GM19467 (cell line): ENCODE measurements around the gene ATXN10.
"Not testable (repeated sequence)": the region's sequence is repeated elsewhere in the genome, so short reads cannot be mapped to it uniquely, and the experiment has no call there.

ENCODE experiments used
- ATAC-seq: cut with Tn5 transposase; IDR thresholded peaks from one replicate; pipeline ENCODE4 v1.9.1; 2021; ENCODE audit warnings: mild to moderate bottlenecking, moderate library complexity; ENCODE audit not compliant: unreplicated experiment

The ATXN10 gene

DNA sequence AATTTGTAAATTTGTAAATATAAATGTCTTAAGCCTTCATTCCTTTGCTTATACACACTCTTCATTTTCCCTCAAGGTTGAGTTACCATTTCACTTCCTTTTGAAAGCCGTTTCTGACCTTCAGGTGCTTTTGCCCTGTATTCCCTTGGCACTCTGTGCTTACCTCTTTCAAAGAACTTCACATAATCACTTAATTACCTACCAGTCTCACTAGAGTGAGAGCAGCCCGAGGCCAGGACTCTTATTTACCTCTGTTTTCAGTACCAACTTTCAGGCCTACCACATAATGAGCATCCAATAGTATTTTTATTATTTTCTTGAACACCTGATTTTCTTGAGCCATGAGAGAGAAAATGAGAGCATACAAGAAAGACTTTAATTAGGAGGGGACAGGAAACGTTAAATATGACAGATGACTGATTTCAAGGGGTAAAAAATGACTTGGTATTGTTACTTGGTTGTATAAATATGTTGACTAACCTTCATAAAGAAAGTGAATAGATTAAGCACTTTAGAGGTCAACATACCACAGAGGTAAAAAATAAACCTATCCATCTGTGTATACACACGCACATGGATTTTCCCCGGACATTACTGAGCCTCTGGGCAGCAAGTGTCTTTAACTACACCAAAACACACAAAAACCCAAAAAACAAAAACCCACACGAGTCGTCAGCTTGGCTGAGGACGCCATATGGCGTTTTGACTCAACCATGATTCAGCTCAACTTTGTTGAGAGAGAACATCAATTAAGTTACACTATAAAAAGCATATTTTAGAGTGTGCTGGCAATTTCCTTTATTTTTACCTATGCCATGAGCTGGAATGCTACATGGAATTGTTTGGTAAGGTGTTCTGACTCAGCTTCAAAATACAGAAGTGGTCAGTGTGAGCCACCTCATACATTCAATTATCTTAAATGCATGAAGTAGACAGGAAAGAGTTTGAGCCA, 7.6 kb downstream of the ATXN10 start:
- no peak for ATAC-seq

DNA sequence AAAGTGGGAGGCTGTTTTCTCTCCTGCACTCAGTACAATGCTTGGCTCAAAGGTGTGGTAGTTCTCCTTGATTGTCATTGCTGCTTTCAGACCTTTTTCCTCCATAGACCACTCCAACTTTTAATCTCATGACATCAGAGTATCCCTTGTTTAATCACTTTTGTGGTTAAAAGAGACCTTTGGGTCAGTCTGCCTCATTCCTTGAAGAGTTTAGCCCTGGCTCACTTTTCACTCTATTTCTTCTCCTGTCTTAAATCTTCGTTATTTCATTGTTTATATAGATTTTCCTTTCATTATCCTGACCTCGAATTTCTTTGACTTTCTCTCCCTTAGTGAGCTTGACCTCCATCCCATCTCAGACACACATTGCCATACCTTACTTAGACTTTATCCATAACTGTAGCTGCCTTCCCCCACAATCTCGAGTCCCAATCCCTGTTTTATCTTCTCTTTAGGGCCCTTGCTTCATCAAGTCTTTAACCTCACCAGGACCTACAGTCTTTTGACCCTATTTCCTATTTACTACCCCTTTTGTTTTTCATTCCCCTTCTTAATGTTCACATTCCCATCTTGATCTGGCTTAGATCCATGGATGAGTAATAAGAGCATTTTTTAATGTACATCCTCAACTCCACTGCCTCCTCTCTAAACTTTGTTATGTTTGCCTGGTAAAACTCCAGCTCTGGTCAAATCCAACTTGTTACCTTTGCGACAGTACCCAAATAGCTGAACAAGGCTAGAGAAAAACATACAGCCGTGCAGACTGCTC, 9.5 kb downstream of the ATXN10 start:
- ATAC-seq = no peak

DNA sequence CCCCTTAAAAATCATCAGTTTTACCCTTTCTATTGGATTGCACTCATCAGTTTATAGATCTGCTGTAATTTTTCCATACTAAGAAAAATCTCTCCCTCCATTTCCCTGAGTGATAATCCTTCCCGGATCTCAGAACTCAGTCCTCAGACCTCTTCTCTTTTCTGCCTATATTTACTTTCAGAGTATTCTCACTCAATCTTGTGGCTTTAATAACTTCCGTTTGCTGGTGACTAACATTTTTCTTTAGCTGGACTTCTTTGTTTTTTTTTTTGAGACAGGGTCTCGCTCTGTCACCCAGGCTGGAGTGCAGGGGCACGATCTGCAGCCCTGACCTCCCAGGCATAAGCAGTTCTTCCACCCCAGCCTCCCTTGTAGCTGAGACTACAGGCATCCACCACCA, 10.4 kb downstream of the ATXN10 start:
- ATAC-seq = no peak

DNA sequence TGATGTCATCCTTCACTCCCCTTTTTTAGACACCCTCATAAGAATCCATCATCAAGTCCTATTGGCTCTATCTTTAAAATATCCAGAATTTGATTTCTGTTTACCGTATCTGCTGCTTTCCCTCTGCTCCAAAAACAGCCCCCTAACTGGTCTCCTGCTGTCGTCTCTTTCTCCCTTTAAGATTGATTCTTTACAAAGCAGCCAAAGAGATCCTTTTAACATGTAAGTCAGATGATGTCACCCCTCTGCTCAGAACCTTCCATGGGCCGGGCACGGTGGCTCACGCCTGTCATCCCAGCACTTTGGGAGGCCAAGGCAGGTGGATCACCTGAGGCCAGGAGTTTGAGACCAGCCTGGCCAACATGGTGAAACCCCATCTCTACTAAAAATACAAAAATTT, 11.1 kb downstream of the ATXN10 start:
- not testable (repeated sequence) for ATAC-seq

DNA sequence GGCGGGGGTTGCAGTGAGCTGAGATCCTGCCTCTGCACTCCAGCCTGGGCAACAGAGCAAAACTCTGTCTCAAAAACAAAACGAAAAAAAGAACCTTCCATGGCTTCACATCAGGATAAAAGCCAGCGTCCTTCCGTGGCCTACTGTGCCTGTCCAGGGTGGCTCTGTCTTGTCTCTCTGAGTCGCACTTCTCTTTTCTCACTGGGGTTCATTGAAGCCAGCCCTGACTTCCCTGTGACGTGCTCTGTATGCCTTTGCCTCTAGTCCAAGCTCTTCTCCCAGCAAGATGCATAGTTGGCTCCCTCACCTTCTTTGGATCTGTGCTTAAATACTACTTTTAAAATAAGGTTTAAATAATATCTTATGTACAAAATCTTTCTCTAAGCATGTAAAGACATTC, 11.6 kb downstream of the ATXN10 start:
- no peak for ATAC-seq

DNA sequence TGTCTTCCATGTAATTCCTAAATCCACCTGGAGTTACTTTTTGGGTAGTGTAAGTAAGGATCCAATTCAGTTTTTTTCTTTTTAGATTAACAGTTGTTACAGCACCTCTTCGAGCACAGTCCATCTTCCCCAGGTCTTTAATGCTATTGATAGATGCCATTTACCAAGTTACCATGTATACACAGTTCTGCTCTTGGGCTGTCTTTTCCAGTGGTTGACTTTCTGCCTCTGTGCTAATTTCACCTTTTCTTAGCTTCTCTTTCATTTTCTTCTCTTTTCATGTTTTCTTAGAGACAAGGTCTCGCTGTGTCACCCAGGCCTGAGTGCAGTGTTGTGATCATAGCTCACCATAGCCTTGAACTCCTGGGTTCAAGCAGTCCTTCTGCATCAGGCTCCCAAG, 12.0 kb downstream of the ATXN10 start:
- ATAC-seq = no peak

DNA sequence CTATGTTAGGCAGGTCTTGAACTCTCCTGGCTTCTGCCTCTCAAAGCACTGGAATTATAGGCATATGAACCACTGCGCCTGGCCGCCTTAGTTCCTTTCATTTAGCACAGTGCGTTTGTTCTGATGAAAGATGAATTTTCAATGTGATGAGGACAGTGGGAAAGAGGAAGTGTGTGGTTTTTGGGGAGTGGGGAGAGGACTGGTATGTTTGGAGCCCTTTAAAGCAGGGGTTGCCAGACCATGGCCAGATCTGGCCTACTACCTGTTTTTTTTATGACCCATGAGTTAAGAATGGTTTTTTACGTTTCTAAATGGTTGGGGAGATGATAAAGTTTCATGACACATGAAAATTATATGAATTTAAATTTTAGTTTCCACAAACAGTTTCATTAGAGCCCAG, 12.5 kb downstream of the ATXN10 start:
- no peak for ATAC-seq

DNA sequence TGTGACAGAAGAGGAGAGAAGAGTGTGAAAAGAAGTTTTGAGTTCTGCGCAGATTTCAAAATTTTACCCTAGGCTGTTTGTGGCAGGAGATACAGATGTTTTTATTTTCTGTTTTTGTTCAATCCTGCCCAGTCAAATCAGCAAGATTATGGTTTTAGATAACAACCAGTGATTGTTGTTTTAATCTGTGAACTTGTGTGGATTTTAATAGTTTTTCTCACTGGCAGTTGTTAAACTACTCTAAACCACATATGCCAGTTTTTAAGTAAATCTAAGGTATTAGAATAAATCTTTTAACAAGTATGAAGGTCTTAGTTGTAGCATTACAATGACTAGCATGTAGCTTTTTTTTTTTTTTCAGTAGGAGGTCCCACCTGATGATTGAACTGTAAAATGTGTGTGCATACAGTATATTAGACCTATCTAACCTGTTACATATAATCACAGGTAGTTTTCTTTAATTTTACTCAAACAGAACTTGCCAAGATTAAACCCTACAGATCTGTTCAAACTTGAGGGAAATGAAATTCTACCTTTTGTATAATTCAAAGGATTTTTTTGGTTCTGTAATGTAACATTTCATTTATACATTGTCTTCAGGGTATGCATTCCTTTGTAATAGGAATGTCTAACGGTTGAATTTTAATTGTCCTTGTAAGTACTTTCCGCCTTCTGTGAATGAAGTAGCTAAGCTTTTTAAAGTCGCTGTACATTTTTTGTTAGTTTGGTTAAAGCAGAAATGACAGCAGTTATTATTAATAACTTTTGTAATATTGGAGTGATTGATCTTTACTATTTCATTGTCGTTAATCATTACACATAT, 13.3 kb downstream of the ATXN10 start:
- no peak for ATAC-seq

DNA sequence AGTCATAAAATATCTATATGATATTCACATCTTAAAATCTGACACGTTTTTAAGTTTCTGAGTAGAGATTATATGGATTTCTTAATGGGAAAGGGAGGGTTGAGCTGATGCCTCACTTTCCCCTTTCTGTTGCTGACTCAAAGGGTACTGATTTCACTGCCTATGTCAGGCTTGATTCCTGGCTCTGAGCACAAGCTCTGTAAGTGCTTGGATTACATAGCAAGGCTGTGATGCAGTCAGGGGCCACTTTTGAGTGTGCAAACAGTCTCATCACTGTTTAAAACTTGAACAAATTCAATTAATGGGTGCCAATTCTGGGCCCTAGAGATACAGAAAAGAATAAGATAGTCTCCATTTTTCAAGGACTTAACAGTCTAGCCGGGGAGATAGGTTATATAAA, 14.4 kb downstream of the ATXN10 start:
- no peak for ATAC-seq

DNA sequence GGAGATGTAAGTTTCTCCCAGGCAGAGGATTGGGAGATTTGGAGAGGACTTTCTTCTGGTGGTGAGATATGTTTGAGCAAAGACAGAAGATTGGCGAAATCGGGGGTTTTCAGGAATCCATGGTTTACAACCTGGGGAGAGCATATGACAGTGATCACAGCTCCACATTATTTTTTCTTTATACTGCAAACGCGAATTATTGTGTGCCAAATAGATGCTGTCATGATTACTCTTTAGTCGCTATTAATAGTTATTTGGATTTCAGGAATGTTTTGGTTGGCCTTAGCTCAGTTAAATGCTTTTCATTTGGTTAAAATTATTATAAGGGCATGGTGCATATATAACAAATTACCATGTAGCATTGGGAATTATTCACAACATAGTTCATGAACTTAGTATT, 15.2 kb downstream of the ATXN10 start:
- no peak for ATAC-seq

DNA sequence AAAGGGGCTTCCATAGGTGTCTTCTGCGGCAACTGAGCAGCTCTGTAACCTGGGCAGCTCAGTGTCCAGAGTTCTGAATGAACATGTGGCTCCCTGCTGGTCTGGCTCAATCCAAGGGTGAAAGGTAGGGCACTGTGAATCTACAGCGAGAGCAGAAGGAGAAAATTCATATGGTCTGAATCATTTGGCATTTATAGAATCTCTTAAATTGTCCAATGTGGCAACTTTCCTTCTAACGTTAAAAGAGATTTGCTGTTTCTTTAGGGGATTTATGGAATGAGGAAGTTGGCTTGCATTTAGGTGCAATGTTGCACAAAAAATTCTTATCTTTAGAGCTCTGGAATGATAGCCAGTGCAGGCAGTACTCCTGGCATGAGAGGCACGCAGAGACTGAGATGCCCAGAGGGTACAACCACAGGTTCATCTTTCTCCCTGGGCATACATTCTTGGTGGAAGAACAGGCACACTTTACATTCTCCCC, 17.0 kb downstream of the ATXN10 start:
- ATAC-seq = no peak

DNA sequence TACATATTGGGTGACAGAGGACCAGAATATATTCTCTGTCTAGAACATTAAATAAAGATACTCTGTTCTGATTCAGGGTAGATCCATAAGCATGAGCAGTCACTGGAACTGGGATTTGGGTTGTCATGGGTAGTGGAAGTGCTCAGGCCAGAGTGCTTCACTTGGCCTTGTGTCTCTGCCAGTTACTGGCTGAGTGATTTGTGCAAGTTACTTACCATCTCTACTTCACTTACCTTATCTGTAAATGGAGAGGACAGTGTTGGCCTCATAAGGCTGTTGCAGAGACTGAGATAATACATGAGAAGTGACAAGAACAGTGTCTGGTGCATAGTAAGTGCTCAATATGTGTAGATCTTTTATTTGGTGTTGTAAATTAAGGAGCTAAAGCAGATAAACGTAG, 17.6 kb downstream of the ATXN10 start:
- no peak for ATAC-seq

DNA sequence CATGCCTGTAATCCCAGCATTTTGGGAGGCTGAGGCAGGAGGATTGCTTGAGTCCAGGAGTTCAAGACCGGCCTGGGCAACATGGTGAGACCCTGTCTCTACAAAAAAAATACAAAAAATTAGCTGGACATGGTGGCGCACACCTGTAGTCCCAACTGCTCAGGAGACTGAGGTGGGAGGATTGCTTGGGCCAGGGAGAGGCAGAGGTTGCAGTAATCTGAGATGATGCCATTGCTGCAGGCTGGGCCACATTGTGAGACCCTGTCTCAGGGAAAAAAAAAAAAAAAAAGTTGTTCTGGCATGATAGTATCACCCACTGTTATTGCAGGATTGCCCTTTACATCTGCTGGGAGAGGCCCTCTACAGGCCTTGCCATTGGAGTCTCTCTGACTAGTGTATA, 18.4 kb downstream of the ATXN10 start:
- no peak for ATAC-seq

DNA sequence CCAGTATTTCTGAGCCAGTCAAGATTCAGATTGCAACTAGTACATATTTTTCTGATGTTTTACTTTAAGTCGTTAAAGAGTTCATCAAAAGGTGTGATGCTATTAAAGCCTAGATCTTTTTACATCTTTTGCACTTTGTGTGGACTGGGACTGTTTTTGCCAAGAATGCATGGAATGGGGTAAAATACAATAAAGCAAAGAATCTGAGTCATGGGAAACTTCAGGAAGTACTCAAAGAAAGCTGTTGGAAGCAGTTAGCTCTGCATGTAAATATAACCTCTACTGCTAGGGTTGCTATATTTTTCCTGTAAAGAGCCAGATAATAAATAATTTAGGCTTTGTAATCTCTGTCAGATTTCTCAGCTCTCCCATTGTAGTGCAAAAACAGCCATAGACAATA, 20.9 kb downstream of the ATXN10 start:
- ATAC-seq = no peak

DNA sequence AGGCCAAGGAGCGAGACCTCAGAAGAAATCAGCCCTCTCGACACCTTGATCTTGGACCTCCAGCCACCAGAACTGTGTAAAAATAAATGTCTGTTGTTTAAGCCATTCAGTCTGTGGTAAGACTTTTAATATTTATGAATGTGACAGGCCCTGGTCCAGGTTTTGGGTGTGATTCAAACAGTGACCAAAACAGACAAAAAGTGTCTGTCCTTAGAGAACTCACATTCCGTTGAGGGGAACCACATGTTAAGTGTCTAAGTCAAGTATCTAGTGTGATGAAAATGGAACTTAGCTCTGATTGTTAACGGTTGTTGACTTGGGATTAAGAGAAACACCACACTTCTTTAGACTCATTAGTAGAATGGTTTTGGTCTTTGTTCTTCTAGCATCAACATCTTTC, 22.2 kb downstream of the ATXN10 start:
- no peak for ATAC-seq

DNA sequence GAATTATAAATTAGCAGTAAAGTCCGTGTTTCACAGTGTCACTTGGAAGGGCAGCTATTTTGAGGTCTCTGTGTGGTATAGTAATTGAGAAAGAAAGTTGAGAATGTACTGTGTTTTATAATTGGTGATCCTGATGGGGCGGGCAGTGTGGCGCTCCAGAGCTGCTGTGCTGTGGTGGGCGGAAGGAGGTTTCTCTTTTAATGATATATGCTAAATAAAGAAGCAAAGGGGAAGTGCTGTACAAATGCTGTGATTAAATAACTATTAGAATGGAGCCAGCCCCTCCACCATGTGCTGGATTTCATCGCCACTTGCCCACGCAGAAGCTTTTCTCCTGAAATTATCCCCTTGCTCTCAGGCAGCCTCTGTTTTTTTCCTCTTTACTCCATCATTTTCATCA, 24.6 kb downstream of the ATXN10 start:
- ATAC-seq = no peak

DNA sequence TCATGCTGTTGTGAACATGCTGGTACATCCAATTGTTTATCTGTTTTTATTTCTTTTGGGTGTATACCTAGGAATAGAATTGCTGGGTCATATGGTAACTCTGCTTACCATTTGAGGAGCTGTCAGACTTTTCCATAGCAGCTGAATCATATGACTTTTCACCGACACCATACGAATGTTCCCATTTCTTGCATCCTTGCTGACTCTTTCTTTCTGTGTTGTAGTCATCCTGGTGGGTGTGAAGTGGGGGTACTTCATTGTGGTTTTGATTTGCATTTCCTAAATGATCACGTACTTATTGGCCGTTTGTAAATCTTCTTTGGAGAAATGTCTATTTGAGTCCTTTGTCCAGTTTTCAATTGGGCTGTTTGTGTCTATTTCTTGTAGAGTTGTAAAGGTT, 26.5 kb downstream of the ATXN10 start:
- ATAC-seq = no peak

DNA sequence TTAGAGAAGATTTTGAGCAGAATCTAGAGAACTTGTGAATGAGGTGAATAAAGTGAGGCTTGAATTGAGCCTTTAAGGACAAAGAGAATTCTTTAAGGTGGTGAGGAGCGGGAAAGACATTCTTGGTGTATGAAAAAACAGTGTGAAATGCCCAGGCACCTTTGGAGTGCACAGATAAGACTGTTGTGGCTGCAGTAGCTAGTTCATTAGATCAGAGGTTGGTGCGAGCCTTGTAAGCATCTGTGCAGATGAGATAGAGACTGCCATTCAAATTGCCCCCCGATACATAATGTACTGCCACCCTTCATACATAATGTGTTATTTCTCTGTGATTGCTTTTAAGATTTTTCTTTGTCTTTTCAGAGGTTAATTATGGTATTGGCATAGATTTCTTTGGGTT, 31.3 kb downstream of the ATXN10 start:
- ATAC-seq = no peak

DNA sequence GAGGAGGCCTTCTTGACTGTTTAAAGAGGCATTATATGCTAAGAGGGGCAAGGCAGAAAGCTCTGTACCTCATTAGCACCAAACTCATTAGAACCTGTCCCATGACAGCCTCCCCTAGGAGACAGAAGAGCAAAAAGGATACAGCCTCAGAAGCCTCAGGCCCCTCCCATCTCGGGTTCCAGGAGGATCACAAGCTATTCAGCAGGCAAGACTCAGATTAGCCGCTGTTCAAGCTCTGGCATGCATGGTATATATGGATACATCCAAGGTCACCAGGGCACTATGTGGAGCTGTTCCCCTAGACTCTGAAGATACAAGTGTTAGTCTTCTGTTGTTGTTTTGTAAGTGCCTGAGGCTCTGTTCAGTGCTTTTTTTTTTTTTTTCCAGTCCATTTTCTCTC, 32.1 kb downstream of the ATXN10 start:
- ATAC-seq = no peak

DNA sequence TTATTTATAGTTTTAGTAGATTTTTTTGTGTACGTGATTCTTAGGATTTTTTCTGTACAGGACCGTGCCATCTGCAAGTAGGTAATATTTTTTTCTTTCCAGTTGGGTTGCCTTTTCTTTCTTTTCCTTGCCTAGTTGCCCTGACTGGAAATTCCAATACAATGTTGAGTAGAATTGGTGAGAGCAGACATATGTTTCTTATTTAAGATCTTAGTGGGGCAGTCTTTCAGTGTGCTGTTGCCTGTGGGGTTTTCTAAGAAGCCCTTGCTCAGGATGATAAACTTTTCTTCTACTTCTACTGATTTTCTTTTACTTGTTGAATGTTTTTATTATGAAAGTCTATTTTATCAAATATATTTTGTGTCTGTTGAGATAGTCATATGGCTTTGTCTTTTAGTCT, 33.0 kb downstream of the ATXN10 start:
- ATAC-seq = no peak

DNA sequence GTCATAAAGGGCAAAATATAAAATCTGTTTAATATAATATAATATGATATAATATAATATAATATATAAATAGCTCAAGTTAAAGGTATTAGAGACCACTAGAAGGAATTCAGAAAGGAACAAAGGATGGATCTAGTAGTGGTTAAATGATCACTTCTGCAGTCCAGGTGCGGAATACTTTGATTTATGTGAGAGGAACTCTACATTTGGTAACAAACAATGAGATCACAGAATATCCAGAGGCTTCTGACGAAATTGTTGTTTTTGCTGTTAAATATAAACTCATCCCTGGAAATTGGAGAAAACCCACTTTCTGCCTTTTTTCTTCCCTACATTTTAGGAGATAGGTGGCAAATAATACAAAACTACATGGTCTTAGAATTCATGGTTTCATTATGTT, 36.0 kb downstream of the ATXN10 start:
- no peak for ATAC-seq
